Measurements from ENCODE around the gene GXYLT2.

GXYLT2 gene

DNA sequence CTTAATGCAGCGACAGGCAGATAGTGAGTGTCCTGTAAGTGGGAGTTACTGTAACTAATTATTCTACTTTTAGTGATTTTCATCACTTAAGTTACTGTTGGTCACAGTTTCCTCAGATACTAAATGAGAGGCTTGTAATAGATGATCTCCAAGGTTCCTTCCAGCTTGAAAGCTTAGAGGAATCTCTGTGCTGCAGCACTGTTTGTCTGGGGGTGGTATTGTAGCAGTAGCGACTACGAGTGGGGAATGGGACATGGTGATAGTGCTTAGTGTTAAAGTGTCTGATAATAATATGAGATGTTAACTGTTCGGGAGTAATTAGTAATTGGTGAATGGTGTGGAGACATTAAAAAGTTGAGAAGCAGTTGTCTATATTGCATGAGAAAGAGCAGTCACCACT is 121.2 kb downstream of the GXYLT2 start:
- Histone ChIP-seq H3K9me3 (ENCODE audit: control insufficient read depth, low read length) (no peaks in the 10 kb centered on the region), H3K4me1 (ENCODE audit: control insufficient read depth, insufficient read depth, low read depth, low read length) (peaks cover 3% of the 10 kb centered on the region)

DNA sequence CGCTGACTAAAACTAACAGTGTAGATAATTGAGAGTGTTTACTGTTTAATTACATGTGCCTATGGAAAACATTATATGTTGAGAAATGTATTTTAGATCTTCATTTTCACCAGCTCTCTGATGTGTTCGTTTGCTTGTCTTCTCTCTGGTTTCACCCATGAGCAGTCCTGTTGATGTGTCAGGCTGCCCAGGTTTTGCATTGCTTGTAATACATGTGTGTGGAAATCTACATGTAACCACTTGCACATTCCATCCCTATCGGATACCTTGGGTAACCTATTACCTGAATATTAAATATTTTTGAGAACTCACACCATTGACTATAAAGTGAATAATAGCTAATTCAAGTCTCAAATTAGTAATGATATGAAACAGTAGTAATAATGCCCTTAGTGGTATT is 121.9 kb downstream of the GXYLT2 start:
- no peak overlapping the region for H2BK120ac ChIP-seq (ENCODE audit: low read depth, low read length)
- no peak overlapping the region for H3K23ac ChIP-seq (ENCODE audit: low read length in 2 of 2)
- H3K9me3 ChIP-seq (ENCODE audit: control insufficient read depth, low read length), result no peaks in the 10 kb centered on the region
- H3K9ac ChIP-seq (ENCODE audit: low read length), result no peak overlapping the region
- no peak overlapping the region for H3K18ac ChIP-seq (ENCODE audit: low read depth in 1 of 2, low read length in 2 of 2)
- no peak overlapping the region for H2AFZ ChIP-seq (ENCODE audit: low read depth, low read length)
- no peak overlapping the region for H4K8ac ChIP-seq (ENCODE audit: low read length)
- no peaks in the 10 kb centered on the region for H3K79me1 ChIP-seq (replicated peaks; ENCODE audit: low read length, poor library complexity, severe bottlenecking)
- H3K27me3 ChIP-seq (ENCODE audit: control insufficient read depth in 1 of 2, insufficient read depth in 1 of 2, low read length in 2 of 2), result no peaks in the 10 kb centered on the region
- no peak overlapping the region for H3K27ac ChIP-seq (ENCODE audit: low read length, poor library complexity, severe bottlenecking)
- no peak overlapping the region for H2BK5ac ChIP-seq (ENCODE audit: low read depth, low read length, poor library complexity, severe bottlenecking)
- H3K14ac ChIP-seq (ENCODE audit: low read length in 2 of 2), result no peak overlapping the region
- no peak overlapping the region for H2BK12ac ChIP-seq (ENCODE audit: low read length in 2 of 2)
- H3K4me1 ChIP-seq (ENCODE audit: control insufficient read depth, insufficient read depth, low read depth, low read length), result peaks cover 4% of the 10 kb centered on the region
- WGBS, result 100% methylated on average over 2 of the region's 3 CpGs
- no peak for DNase-seq
- no peak overlapping the region for H3K4ac ChIP-seq (ENCODE audit: low read depth in 1 of 2, low read length in 2 of 2)
- no peak overlapping the region for H2AK5ac ChIP-seq (ENCODE audit: low read length, severe bottlenecking)
- no peak overlapping the region for H3K4me3 ChIP-seq (ENCODE audit: insufficient read depth in 1 of 2, low read depth in 1 of 2, low read length in 2 of 2)
- no peak overlapping the region for H2BK15ac ChIP-seq (ENCODE audit: low read depth, poor library complexity, severe bottlenecking)
- peaks cover 15 to 60% of the 10 kb centered on the region in 2 experiments for H3K36me3 ChIP-seq (ENCODE audit: control insufficient read depth in 1 of 2, insufficient read depth in 2 of 2, low read depth in 1 of 2, low read length in 2 of 2)
- no peak overlapping the region for H3K4me2 ChIP-seq (ENCODE audit: low read length, poor library complexity, severe bottlenecking)
- no peak overlapping the region for H4K91ac ChIP-seq (ENCODE audit: low read length)

More for the DNA sequence above, 121.2 kb downstream of the GXYLT2 start:
- no peak overlapping the region for H2AK5ac ChIP-seq (ENCODE audit: low read length, severe bottlenecking)
- H2BK5ac ChIP-seq (ENCODE audit: low read depth, low read length, poor library complexity, severe bottlenecking), result no peak overlapping the region
- no peak overlapping the region for H3K14ac ChIP-seq (ENCODE audit: low read length in 2 of 2)
- no peaks in the 10 kb centered on the region for H3K27me3 ChIP-seq (ENCODE audit: control insufficient read depth in 1 of 2, insufficient read depth in 1 of 2, low read length in 2 of 2)
- H3K18ac ChIP-seq (ENCODE audit: low read depth in 1 of 2, low read length in 2 of 2), result no peak overlapping the region
- peaks cover 18 to 60% of the 10 kb centered on the region in 2 experiments for H3K36me3 ChIP-seq (ENCODE audit: control insufficient read depth in 1 of 2, insufficient read depth in 2 of 2, low read depth in 1 of 2, low read length in 2 of 2)
- H3K4me3 ChIP-seq (ENCODE audit: insufficient read depth in 1 of 2, low read depth in 1 of 2, low read length in 2 of 2), result no peak overlapping the region
- H3K79me1 ChIP-seq (replicated peaks; ENCODE audit: low read length, poor library complexity, severe bottlenecking), result no peaks in the 10 kb centered on the region
- H2BK15ac ChIP-seq (ENCODE audit: low read depth, poor library complexity, severe bottlenecking), result no peak overlapping the region
- no peak overlapping the region for H3K4me2 ChIP-seq (ENCODE audit: low read length, poor library complexity, severe bottlenecking)
- no peak overlapping the region for H2AFZ ChIP-seq (ENCODE audit: low read depth, low read length)
- no peak overlapping the region for H2BK120ac ChIP-seq (ENCODE audit: low read depth, low read length)
- no peak for DNase-seq
- H3K23ac ChIP-seq (ENCODE audit: low read length in 2 of 2), result no peak overlapping the region
- H4K91ac ChIP-seq (ENCODE audit: low read length), result no peak overlapping the region
- no peak overlapping the region for H3K4ac ChIP-seq (ENCODE audit: low read depth in 1 of 2, low read length in 2 of 2)
- H2BK12ac ChIP-seq (ENCODE audit: low read length in 2 of 2), result no peak overlapping the region
- no peak overlapping the region for H4K8ac ChIP-seq (ENCODE audit: low read length)
- H3K9ac ChIP-seq (ENCODE audit: low read length), result no peak overlapping the region
- no peak overlapping the region for H3K27ac ChIP-seq (ENCODE audit: low read length, poor library complexity, severe bottlenecking)
- whole genome bisulfite sequencing, result 99% methylated on average over 4 of the region's 4 CpGs

DNA sequence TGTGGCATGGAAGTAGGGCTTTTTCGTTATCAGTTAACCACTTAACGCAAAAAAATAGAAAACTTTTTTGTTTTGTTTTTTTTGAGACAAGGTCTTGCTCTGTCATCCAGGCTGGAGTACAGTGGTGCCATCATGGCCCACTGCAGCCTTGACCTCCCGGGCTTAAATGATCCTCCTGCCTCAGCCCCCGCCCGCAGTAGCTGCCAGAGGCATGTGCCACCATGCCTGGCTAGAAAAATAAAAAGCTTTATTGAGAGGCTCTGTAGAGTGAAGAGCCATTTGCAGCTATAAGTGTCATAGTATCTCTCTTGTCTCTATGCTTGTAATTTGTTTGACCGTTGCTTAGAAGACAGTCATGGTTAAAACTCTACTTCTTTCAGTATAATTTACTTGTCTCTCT is 122.3 kb downstream of the GXYLT2 start:
- no peak for DNase-seq
- Histone ChIP-seq H2BK120ac (ENCODE audit: low read depth, low read length) (no peak overlapping the region), H3K14ac (ENCODE audit: low read length in 2 of 2) (no peak overlapping the region), H2AFZ (ENCODE audit: low read depth, low read length) (no peak overlapping the region), H3K4me3 (ENCODE audit: insufficient read depth in 1 of 2, low read depth in 1 of 2, low read length in 2 of 2) (no peak overlapping the region), H4K8ac (ENCODE audit: low read length) (no peak overlapping the region), H2BK12ac (ENCODE audit: low read length in 2 of 2) (no peak overlapping the region), H3K36me3 (ENCODE audit: control insufficient read depth in 1 of 2, insufficient read depth in 2 of 2, low read depth in 1 of 2, low read length in 2 of 2) (peaks cover 15 to 57% of the 10 kb centered on the region in 2 experiments), H2AK5ac (ENCODE audit: low read length, severe bottlenecking) (no peak overlapping the region), H3K4ac (ENCODE audit: low read depth in 1 of 2, low read length in 2 of 2) (no peak overlapping the region), H3K79me1 (replicated peaks; ENCODE audit: low read length, poor library complexity, severe bottlenecking) (no peaks in the 10 kb centered on the region), H3K23ac (ENCODE audit: low read length in 2 of 2) (no peak overlapping the region), H3K4me2 (ENCODE audit: low read length, poor library complexity, severe bottlenecking) (no peak overlapping the region), H4K91ac (ENCODE audit: low read length) (no peak overlapping the region), H3K27ac (ENCODE audit: low read length, poor library complexity, severe bottlenecking) (no peak overlapping the region), H2BK5ac (ENCODE audit: low read depth, low read length, poor library complexity, severe bottlenecking) (no peak overlapping the region), H3K9ac (ENCODE audit: low read length) (no peak overlapping the region), H3K9me3 (ENCODE audit: control insufficient read depth, low read length) (no peaks in the 10 kb centered on the region), H2BK15ac (ENCODE audit: low read depth, poor library complexity, severe bottlenecking) (no peak overlapping the region), H3K27me3 (ENCODE audit: control insufficient read depth in 1 of 2, insufficient read depth in 1 of 2, low read length in 2 of 2) (no peaks in the 10 kb centered on the region), H3K18ac (ENCODE audit: low read depth in 1 of 2, low read length in 2 of 2) (no peak overlapping the region), H3K4me1 (ENCODE audit: control insufficient read depth, insufficient read depth, low read depth, low read length) (peaks cover 5% of the 10 kb centered on the region)
- WGBS, result 93% methylated on average over 6 of the region's 6 CpGs

DNA sequence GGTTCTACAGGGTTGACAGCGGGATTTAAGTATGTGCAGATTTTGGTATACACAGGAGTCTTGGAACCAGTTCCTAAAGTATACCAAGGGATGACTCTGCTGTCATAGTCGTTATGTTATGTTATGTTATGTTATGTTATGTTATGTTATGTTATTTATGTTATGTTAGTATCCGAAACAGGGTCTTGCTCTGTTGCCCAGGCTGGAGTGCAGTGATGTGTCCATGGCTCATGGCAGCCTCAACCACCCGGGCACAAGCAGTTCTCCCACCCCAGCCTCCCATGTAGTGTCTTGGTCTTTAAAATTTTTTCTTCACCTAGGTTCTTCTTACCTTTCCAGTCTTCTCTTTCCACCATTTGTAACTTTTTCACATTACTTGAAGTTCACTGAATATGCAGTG is 130.5 kb downstream of the GXYLT2 start:
- H3K9me3 ChIP-seq (ENCODE audit: control insufficient read depth, low read length), result no peaks in the 10 kb centered on the region
- H2BK15ac ChIP-seq (ENCODE audit: low read depth, poor library complexity, severe bottlenecking), result no peak overlapping the region
- H2BK12ac ChIP-seq (ENCODE audit: low read length in 2 of 2), result no peak overlapping the region
- no peaks in the 10 kb centered on the region for H3K79me1 ChIP-seq (replicated peaks; ENCODE audit: low read length, poor library complexity, severe bottlenecking)
- H3K27ac ChIP-seq (ENCODE audit: low read length, poor library complexity, severe bottlenecking), result no peak overlapping the region
- H3K4me1 ChIP-seq (ENCODE audit: control insufficient read depth, insufficient read depth, low read depth, low read length), result peaks cover 10% of the 10 kb centered on the region
- peaks cover 15 to 17% of the 10 kb centered on the region in 2 experiments for H3K36me3 ChIP-seq (ENCODE audit: control insufficient read depth in 1 of 2, insufficient read depth in 2 of 2, low read depth in 1 of 2, low read length in 2 of 2)
- no peak overlapping the region for H3K9ac ChIP-seq (ENCODE audit: low read length)
- H3K4me2 ChIP-seq (ENCODE audit: low read length, poor library complexity, severe bottlenecking), result no peak overlapping the region
- no peak overlapping the region for H2AK5ac ChIP-seq (ENCODE audit: low read length, severe bottlenecking)
- H3K4ac ChIP-seq (ENCODE audit: low read depth in 1 of 2, low read length in 2 of 2), result no peak overlapping the region
- no peak overlapping the region for H3K23ac ChIP-seq (ENCODE audit: low read length in 2 of 2)
- 87% methylated on average over 4 of the region's 4 CpGs for WGBS
- no peak overlapping the region for H2BK5ac ChIP-seq (ENCODE audit: low read depth, low read length, poor library complexity, severe bottlenecking)
- no peak overlapping the region for H3K18ac ChIP-seq (ENCODE audit: low read depth in 1 of 2, low read length in 2 of 2)
- H2AFZ ChIP-seq (ENCODE audit: low read depth, low read length), result no peak overlapping the region
- no peak for DNase-seq
- no peak overlapping the region for H4K91ac ChIP-seq (ENCODE audit: low read length)
- H3K4me3 ChIP-seq (ENCODE audit: insufficient read depth in 1 of 2, low read depth in 1 of 2, low read length in 2 of 2), result no peak overlapping the region
- H2BK120ac ChIP-seq (ENCODE audit: low read depth, low read length), result no peak overlapping the region
- H3K14ac ChIP-seq (ENCODE audit: low read length in 2 of 2), result no peak overlapping the region
- no peak overlapping the region for H4K8ac ChIP-seq (ENCODE audit: low read length)
- no peaks in the 10 kb centered on the region for H3K27me3 ChIP-seq (ENCODE audit: control insufficient read depth in 1 of 2, insufficient read depth in 1 of 2, low read length in 2 of 2)
